ENCODE measurements around the gene INPP4B. TPM values are rescaled to one million over a fixed set of nuclear protein-coding genes. Genes with fewer than 3 reads are reported as not detected.

INPP4B gene
- total RNA-seq, 2 experiments from 2014 or later: 63.9 to 64.9 TPM

GRCh38 chr4:142347241-142347640, 498.9 kb downstream of the INPP4B start:
- Mint-ChIP-seq H3K27me3 (no peaks in the 10 kb centered on the region), H3K4me1 (ENCODE audit: low read depth) (peaks cover 86% of the 10 kb centered on the region), H3K4me3 (peak overlapping the region; percentile 44), H3K36me3 (peaks cover 1% of the 10 kb centered on the region), H3K27ac (peak overlapping the region; percentile 64), H3K9me3 (no peaks in the 10 kb centered on the region)
- ChIA-PET POLR2A (interaction anchor here (1.4 kb wide), 1 partner anchor 219 kb away, joined by 4 read pairs; no protein-coding TSS in a partner anchor), CTCF (interaction anchor here (1.1 kb wide), 1 partner anchor 12 kb away, joined by 4 read pairs; no protein-coding TSS in a partner anchor)
- no peak for DNase-seq
- intact Hi-C loops (cut with micrococcal nuclease): loop anchor here (2.0 kb wide), 1 partner anchor 16 kb away; no protein-coding TSS in a partner anchor

GRCh38 chr4:142345924-142346323, 500.2 kb downstream of the INPP4B start:
- peak overlapping the region; percentile 24 for H3K27ac Mint-ChIP-seq
- intact Hi-C loops (cut with micrococcal nuclease): loop anchor here (2.0 kb wide), 1 partner anchor 15 kb away; no protein-coding TSS in a partner anchor
- H3K36me3 Mint-ChIP-seq: peaks cover 1% of the 10 kb centered on the region
- no peaks in the 10 kb centered on the region for H3K27me3 Mint-ChIP-seq
- ChIA-PET POLR2A (no interaction called here), CTCF (interaction anchor here (1.2 to 2.8 kb wide), 3 partner anchors 8 to 63 kb away, joined by 4 to 19 read pairs (median 4); no protein-coding TSS in a partner anchor)
- H3K4me3 Mint-ChIP-seq: peak overlapping the region; percentile 2
- H3K9me3 Mint-ChIP-seq: no peaks in the 10 kb centered on the region
- DNase-seq: no peak
- peaks cover 82% of the 10 kb centered on the region for H3K4me1 Mint-ChIP-seq (ENCODE audit: low read depth)

- Mint-ChIP-seq H3K9me3 (no peaks in the 10 kb centered on the region), H3K27me3 (no peaks in the 10 kb centered on the region), H3K4me1 (ENCODE audit: low read depth) (peaks cover 68% of the 10 kb centered on the region), H3K4me3 (no peak overlapping the region), H3K36me3 (peaks cover 19% of the 10 kb centered on the region), H3K27ac (no peak overlapping the region)
- CTCF ChIA-PET: interaction anchor here (2.1 to 2.2 kb wide), 2 partner anchors 12 to 13 kb away, joined by 5 to 7 read pairs; no protein-coding TSS in a partner anchor
- intact Hi-C loops (cut with micrococcal nuclease): no loop called here
- no peak for DNase-seq
- POLR2A ChIA-PET: interaction anchor here (1.7 to 1.9 kb wide), 2 partner anchors 10 to 37 kb away, joined by 4 to 6 read pairs; no protein-coding TSS in a partner anchor
Observed at GRCh38 chr4:142341268-142341667, 504.8 kb downstream of the INPP4B start.

- peak overlapping the region; percentile 7 for H3K27ac Mint-ChIP-seq
Observed at GRCh38 chr4:142339053-142339452, 507.0 kb downstream of the INPP4B start.

GRCh38 chr4:142336251-142336934, 509.7 kb downstream of the INPP4B start:
- Mint-ChIP-seq H3K27me3 (no peaks in the 10 kb centered on the region), H3K4me3 (no peak overlapping the region), H3K4me1 (ENCODE audit: low read depth) (peaks cover 60% of the 10 kb centered on the region), H3K36me3 (peaks cover 33% of the 10 kb centered on the region), H3K9me3 (peaks cover 2% of the 10 kb centered on the region), H3K27ac (no peak overlapping the region)
- ChIA-PET CTCF (interaction anchor here (1.0 kb wide), 1 partner anchor 231 kb away, joined by 3 read pairs; no protein-coding TSS in a partner anchor), POLR2A (no interaction called here)
- DNase-seq: no peak
- intact Hi-C loops (cut with micrococcal nuclease): no loop called here

More at GRCh38 chr4:142339053-142339452, 507.0 kb downstream of the INPP4B start:
- no peak for DNase-seq
- H3K36me3 Mint-ChIP-seq: peaks cover 26% of the 10 kb centered on the region
- no peak overlapping the region for H3K4me3 Mint-ChIP-seq
- intact Hi-C loops (cut with micrococcal nuclease): no loop called here
- H3K4me1 Mint-ChIP-seq (ENCODE audit: low read depth): peaks cover 64% of the 10 kb centered on the region
- CTCF ChIA-PET: no interaction called here
- H3K9me3 Mint-ChIP-seq: no peaks in the 10 kb centered on the region
- POLR2A ChIA-PET: no interaction called here
- no peaks in the 10 kb centered on the region for H3K27me3 Mint-ChIP-seq

- intact Hi-C loops (cut with micrococcal nuclease): no loop called here
- no peak overlapping the region for H3K27ac Mint-ChIP-seq
- no peak overlapping the region for H3K4me3 Mint-ChIP-seq
- H3K9me3 Mint-ChIP-seq: peaks cover 2% of the 10 kb centered on the region
- H3K36me3 Mint-ChIP-seq: peaks cover 38% of the 10 kb centered on the region
- ChIA-PET POLR2A (interaction anchor here (0.6 to 0.7 kb wide), 2 partner anchors 61 to 72 kb away, joined by 3 to 7 read pairs; no protein-coding TSS in a partner anchor), CTCF (interaction anchor here (0.6 to 1.4 kb wide), 2 partner anchors 10 to 175 kb away, joined by 3 to 4 read pairs; no protein-coding TSS in a partner anchor)
- H3K27me3 Mint-ChIP-seq: no peaks in the 10 kb centered on the region
- H3K4me1 Mint-ChIP-seq (ENCODE audit: low read depth): peaks cover 68% of the 10 kb centered on the region
- no peak for DNase-seq
Observed at GRCh38 chr4:142334931-142335330, 511.2 kb downstream of the INPP4B start.

GRCh38 chr4:142331646-142332045, 514.5 kb downstream of the INPP4B start:
- no peaks in the 10 kb centered on the region for H3K27me3 Mint-ChIP-seq
- peaks cover 24% of the 10 kb centered on the region for H3K36me3 Mint-ChIP-seq
- no peak overlapping the region for H3K4me3 Mint-ChIP-seq
- H3K4me1 Mint-ChIP-seq (ENCODE audit: low read depth): peaks cover 74% of the 10 kb centered on the region
- intact Hi-C loops (cut with micrococcal nuclease): loop anchor here (2.0 kb wide), 1 partner anchor 15 kb away; no protein-coding TSS in a partner anchor
- no peak overlapping the region for H3K27ac Mint-ChIP-seq
- DNase-seq: no peak
- H3K9me3 Mint-ChIP-seq: peaks cover 2% of the 10 kb centered on the region
- CTCF ChIA-PET: interaction anchor here (0.6 to 1.7 kb wide), 3 partner anchors 18 to 49 kb away, joined by 3 to 10 read pairs (median 3); no protein-coding TSS in a partner anchor
- POLR2A ChIA-PET: interaction anchor here (1.9 kb wide), 1 partner anchor 10 kb away, joined by 6 read pairs; no protein-coding TSS in a partner anchor

- POLR2A ChIA-PET: interaction anchor here (1.9 kb wide), 1 partner anchor 10 kb away, joined by 6 read pairs; no protein-coding TSS in a partner anchor
- CTCF ChIA-PET: interaction anchor here (0.9 to 1.7 kb wide), 2 partner anchors 21 to 22 kb away, joined by 3 to 10 read pairs; no protein-coding TSS in a partner anchor
- H3K4me3 Mint-ChIP-seq: no peak overlapping the region
- peaks cover 2% of the 10 kb centered on the region for H3K9me3 Mint-ChIP-seq
- intact Hi-C loops (cut with micrococcal nuclease): loop anchor here (2.0 kb wide), 1 partner anchor 16 kb away; no protein-coding TSS in a partner anchor
- H3K27me3 Mint-ChIP-seq: no peaks in the 10 kb centered on the region
- H3K36me3 Mint-ChIP-seq: peaks cover 19% of the 10 kb centered on the region
- H3K4me1 Mint-ChIP-seq (ENCODE audit: low read depth): peaks cover 74% of the 10 kb centered on the region
- peak overlapping the region; percentile 30 for H3K27ac Mint-ChIP-seq
- no peak for DNase-seq
Observed at GRCh38 chr4:142331132-142331531, 515.0 kb downstream of the INPP4B start.

GRCh38 chr4:142330311-142330710, 515.8 kb downstream of the INPP4B start:
- Mint-ChIP-seq H3K9me3 (peaks cover 2% of the 10 kb centered on the region), H3K27ac (no peak overlapping the region), H3K27me3 (no peaks in the 10 kb centered on the region), H3K4me1 (ENCODE audit: low read depth) (peaks cover 76% of the 10 kb centered on the region), H3K36me3 (peaks cover 15% of the 10 kb centered on the region), H3K4me3 (no peak overlapping the region)
- intact Hi-C loops (cut with micrococcal nuclease): loop anchor here (2.0 kb wide), 1 partner anchor 16 kb away; no protein-coding TSS in a partner anchor
- ChIA-PET CTCF (interaction anchor here (0.9 to 1.4 kb wide), 2 partner anchors 23 to 47 kb away, joined by 3 to 5 read pairs; no protein-coding TSS in a partner anchor), POLR2A (interaction anchor here (1.9 kb wide), 1 partner anchor 11 kb away, joined by 6 read pairs; no protein-coding TSS in a partner anchor)
- no peak for DNase-seq

GRCh38 chr4:142329313-142329712, 516.8 kb downstream of the INPP4B start:
- ChIA-PET POLR2A (no interaction called here), CTCF (interaction anchor here (1.4 to 1.6 kb wide), 2 partner anchors 25 to 46 kb away, joined by 3 to 5 read pairs; no protein-coding TSS in a partner anchor)
- DNase-seq: no peak
- intact Hi-C loops (cut with micrococcal nuclease): no loop called here
- peaks cover 14% of the 10 kb centered on the region for H3K36me3 Mint-ChIP-seq
- H3K4me1 Mint-ChIP-seq (ENCODE audit: low read depth): peaks cover 79% of the 10 kb centered on the region
- H3K27me3 Mint-ChIP-seq: no peaks in the 10 kb centered on the region
- no peak overlapping the region for H3K4me3 Mint-ChIP-seq
- peaks cover 2% of the 10 kb centered on the region for H3K9me3 Mint-ChIP-seq
- no peak overlapping the region for H3K27ac Mint-ChIP-seq

GRCh38 chr4:142326181-142326580, 519.9 kb downstream of the INPP4B start:
- Mint-ChIP-seq H3K4me3 (no peak overlapping the region), H3K27me3 (no peaks in the 10 kb centered on the region), H3K36me3 (peaks cover 30% of the 10 kb centered on the region), H3K9me3 (peaks cover 3% of the 10 kb centered on the region), H3K4me1 (ENCODE audit: low read depth) (peaks cover 73% of the 10 kb centered on the region), H3K27ac (no peak overlapping the region)
- no peak for DNase-seq
- POLR2A ChIA-PET: interaction anchor here (1.3 kb wide), 1 partner anchor 13 kb away, joined by 3 read pairs; no protein-coding TSS in a partner anchor
- intact Hi-C loops (cut with micrococcal nuclease): no loop called here
- CTCF ChIA-PET: no interaction called here

GRCh38 chr4:142324572-142324971, 521.5 kb downstream of the INPP4B start:
- Mint-ChIP-seq H3K9me3 (peaks cover 3% of the 10 kb centered on the region), H3K4me1 (ENCODE audit: low read depth) (peaks cover 71% of the 10 kb centered on the region), H3K27me3 (no peaks in the 10 kb centered on the region), H3K27ac (peak overlapping the region; percentile 58), H3K36me3 (peaks cover 35% of the 10 kb centered on the region), H3K4me3 (no peak overlapping the region)
- ChIA-PET CTCF (interaction anchor here (0.9 to 1.6 kb wide), 3 partner anchors 12 to 37 kb away, joined by 3 read pairs; no protein-coding TSS in a partner anchor), POLR2A (no interaction called here)
- no peak for DNase-seq
- intact Hi-C loops (cut with micrococcal nuclease): no loop called here
